Adrenal gland (tissue), 12 donors: ENCODE results near the gene SULT1A1. TPM values are rescaled to one million over a fixed set of nuclear protein-coding genes. Genes with fewer than 3 reads are reported as not detected.
"Not testable (repeated sequence)": the region's sequence is repeated elsewhere in the genome, so short reads cannot be mapped to it uniquely, and the experiment has no call there.

Experiments used
- DNase-seq, 7 donors: peaks; one replicate each; pipeline ENCODE4 v3.0.0-alpha.2; 2019 to 2020
- H3K27ac ChIP-seq, 5 donors: fragments of 200-600 bp; sonication (generic) in 4 of 5; 1 replicate in 3 of 5; 2 replicates in 2 of 5; pipeline versions ENCODE4 v1.5.1 to v1.8.0; 2016 to 2020; ENCODE audit warnings: mild to moderate bottlenecking in 1 of 5
- H3K27me3 ChIP-seq: fragments of 200-600 bp; 2 replicates; pipeline ENCODE4 v1.8.0; 2021
- H3K36me3 ChIP-seq, 2 donors: fragments of 200-600 bp; replicated peaks in 1 of 2; 1 replicate in 1 of 2; 2 replicates in 1 of 2; pipeline versions ENCODE4 v1.5.1 to v1.8.0; 2018 to 2022
- H3K4me1 ChIP-seq, 2 donors: fragments of 200-600 bp; replicated peaks in 1 of 2; 1 replicate in 1 of 2; 2 replicates in 1 of 2; pipeline versions ENCODE4 v1.5.1 to v1.8.0; 2018 to 2021
- H3K4me3 ChIP-seq, 4 donors: fragments of 200-600 bp; sonication (generic) in 3 of 4; one replicate each; pipeline ENCODE4 v1.5.1; 2016 to 2018
- H3K9me3 ChIP-seq, 3 donors: fragments of 200-600 bp; sonication (generic) in 1 of 3; replicated peaks in 1 of 3; 1 replicate in 2 of 3; 2 replicates in 1 of 3; pipeline versions ENCODE4 v1.5.1 to v1.8.0; 2016 to 2021
- POLR2A ChIP-seq, 2 donors: fragments of 450-650 bp; IDR thresholded peaks; one replicate each; pipeline ENCODE4 v1.6.1; 2017; ENCODE audit warnings: antibody characterized with exemption in 2 of 2, mild to moderate bottlenecking in 2 of 2, moderate library complexity in 1 of 2
- WGBS, 4 donors: extraction: QIAGEN DNeasy Blood & Tissue Kit in 2 of 4; methylation state at CpG; one replicate each; pipeline versions ENCODE4 v1.1.5 to v1.1.7; 2013 to 2017; 5-methylcytosine and 5-hydroxymethylcytosine counted together
- intact Hi-C, 2 donors: fragments of 100-400 bp; cut with DNase I; formaldehyde crosslinking; loops; one replicate each; pipeline versions ENCODE4 v1.14.1 to v1.15.0; 2022 to 2023
- polyA plus RNA-seq, 3 donors: library from polyadenylated mRNA; stranded (reverse); fragments of 200-250 nt in 2 of 3; fragments of 350-450 nt in 1 of 3; fragmentation: Illumina TruSeq in 1 of 3; extraction: RNeasy Lipid Tissue Mini Kit (QIAGEN cat#74804) in 1 of 3; gene quantifications; one replicate each; pipeline ENCODE4 v1.2.3, GENCODE V29; 2013 to 2014
- total RNA-seq, 9 donors: library from RNA; depleted of rRNA in 4 of 9; stranded (reverse); fragments of >200 nt in 4 of 9; fragments of 120-200 nt in 1 of 9; fragmentation: NEBNext Ultra II Directional in 1 of 9; extraction: Animal tissue kit (Norgen Biotek cat#: 25700) in 1 of 9; gene quantifications; one replicate each; pipeline versions ENCODE4 v1.1.0 to v1.2.4, GENCODE V29; 2013 to 2023
- TF ChIP-seq, protein P1 (sequence below), 6 experiments: fragments of 450-650 bp in 4 of 6; fragments of 200-600 bp in 2 of 6; sonication (generic) in 1 of 6; IDR thresholded peaks; 1 replicate in 5 of 6; 2 replicates in 1 of 6; pipeline versions ENCODE4 v1.5.1 to v1.8.0; 2016 to 2021; ENCODE audit warnings: antibody characterized with exemption in 6 of 6, mild to moderate bottlenecking in 2 of 6, moderate library complexity in 1 of 6
- donor health status: healthy with polysubstance abuse.
- donor health status: Bipolar disorder and iron deficiency.
- donor health status: DM: yes; HTN: yes; CAD: no.
- donor health status: DM: no; HTN: no; CAD: no.
- donor health status: DM: no; HTN: no; CAD: no.
- donor health status: DM: yes; HTN: yes; CAD: no.

The SULT1A1 gene
- total and polyA plus RNA-seq, 12 donors: 47.2 to 367 (median 112) TPM

GRCh38 chr16:28569968-28570752 lies 39.7 kb downstream of the SULT1A1 start:
- Histone ChIP-seq H3K36me3 (no peaks in the 10 kb centered on the region), H3K9me3 (no peaks in the 10 kb centered on the region), H3K27ac (no peak overlapping the region), H3K4me3 (no peak overlapping the region), H3K27me3 (no peaks in the 10 kb centered on the region), H3K4me1 (peaks cover 0 to 6% of the 10 kb centered on the region in 2 donors)
- WGBS, 4 donors: 94 to 98% (median 97%) methylated on average over 4 of the region's 4 CpGs
- intact Hi-C loops: no loop called here
- no peak for DNase-seq
- TF ChIP-seq, protein P1, sequence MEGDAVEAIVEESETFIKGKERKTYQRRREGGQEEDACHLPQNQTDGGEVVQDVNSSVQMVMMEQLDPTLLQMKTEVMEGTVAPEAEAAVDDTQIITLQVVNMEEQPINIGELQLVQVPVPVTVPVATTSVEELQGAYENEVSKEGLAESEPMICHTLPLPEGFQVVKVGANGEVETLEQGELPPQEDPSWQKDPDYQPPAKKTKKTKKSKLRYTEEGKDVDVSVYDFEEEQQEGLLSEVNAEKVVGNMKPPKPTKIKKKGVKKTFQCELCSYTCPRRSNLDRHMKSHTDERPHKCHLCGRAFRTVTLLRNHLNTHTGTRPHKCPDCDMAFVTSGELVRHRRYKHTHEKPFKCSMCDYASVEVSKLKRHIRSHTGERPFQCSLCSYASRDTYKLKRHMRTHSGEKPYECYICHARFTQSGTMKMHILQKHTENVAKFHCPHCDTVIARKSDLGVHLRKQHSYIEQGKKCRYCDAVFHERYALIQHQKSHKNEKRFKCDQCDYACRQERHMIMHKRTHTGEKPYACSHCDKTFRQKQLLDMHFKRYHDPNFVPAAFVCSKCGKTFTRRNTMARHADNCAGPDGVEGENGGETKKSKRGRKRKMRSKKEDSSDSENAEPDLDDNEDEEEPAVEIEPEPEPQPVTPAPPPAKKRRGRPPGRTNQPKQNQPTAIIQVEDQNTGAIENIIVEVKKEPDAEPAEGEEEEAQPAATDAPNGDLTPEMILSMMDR (IDR thresholded peaks at IDR 0.05): no peak
- TF ChIP-seq POLR2A (IDR thresholded peaks at IDR 0.05): no peak

- WGBS, 4 donors: 91 to 96% (median 93%) methylated on average over 5 of the region's 5 CpGs
- intact Hi-C loops: no loop called here
- TF ChIP-seq, protein P1 (IDR thresholded peaks at IDR 0.05): no peak
- no peak for TF ChIP-seq POLR2A (IDR thresholded peaks at IDR 0.05)
Observed at GRCh38 chr16:28569021-28569420, 40.8 kb downstream of the SULT1A1 start.

DNA sequence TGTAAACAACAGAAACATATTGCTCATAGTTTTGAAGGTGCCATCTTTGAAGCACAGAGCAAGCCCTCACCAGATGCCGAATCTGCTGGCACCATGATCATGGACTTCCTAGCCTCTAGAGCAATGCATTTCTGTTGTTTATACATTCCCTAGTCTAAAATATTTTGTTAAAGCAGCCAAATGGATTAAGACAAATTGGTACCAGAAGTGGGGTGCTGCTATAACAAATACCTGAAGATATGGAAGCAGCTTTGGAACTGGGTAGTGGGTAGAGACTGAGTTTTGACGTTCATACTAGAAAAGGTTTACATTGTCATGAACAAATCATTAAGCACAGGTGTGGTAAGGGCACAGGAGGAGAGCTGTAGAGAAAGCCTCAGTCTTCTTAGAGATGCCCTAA lies 42.6 kb downstream of the SULT1A1 start:
- Histone ChIP-seq H3K4me3 (no peak overlapping the region), H3K27ac (no peak overlapping the region), H3K27me3 (no peaks in the 10 kb centered on the region), H3K4me1 (peaks cover 2 to 3% of the 10 kb centered on the region in 2 donors), H3K36me3 (no peaks in the 10 kb centered on the region), H3K9me3 (no peaks in the 10 kb centered on the region)
- intact Hi-C loops: no loop called here
- WGBS, 4 donors: 99 to 100% (median 100%) methylated on average over 2 of the region's 2 CpGs
- no peak for TF ChIP-seq POLR2A (IDR thresholded peaks at IDR 0.05)
- TF ChIP-seq, protein P1 (IDR thresholded peaks at IDR 0.05): no peak
- DNase-seq: no peak

More at GRCh38 chr16:28569021-28569420, 40.8 kb downstream of the SULT1A1 start:
- Histone ChIP-seq H3K4me1 (peaks cover 0 to 2% of the 10 kb centered on the region in 2 donors), H3K36me3 (no peaks in the 10 kb centered on the region), H3K27ac (no peak overlapping the region), H3K9me3 (no peaks in the 10 kb centered on the region), H3K27me3 (no peaks in the 10 kb centered on the region), H3K4me3 (no peak overlapping the region)
- no peak for DNase-seq

DNA sequence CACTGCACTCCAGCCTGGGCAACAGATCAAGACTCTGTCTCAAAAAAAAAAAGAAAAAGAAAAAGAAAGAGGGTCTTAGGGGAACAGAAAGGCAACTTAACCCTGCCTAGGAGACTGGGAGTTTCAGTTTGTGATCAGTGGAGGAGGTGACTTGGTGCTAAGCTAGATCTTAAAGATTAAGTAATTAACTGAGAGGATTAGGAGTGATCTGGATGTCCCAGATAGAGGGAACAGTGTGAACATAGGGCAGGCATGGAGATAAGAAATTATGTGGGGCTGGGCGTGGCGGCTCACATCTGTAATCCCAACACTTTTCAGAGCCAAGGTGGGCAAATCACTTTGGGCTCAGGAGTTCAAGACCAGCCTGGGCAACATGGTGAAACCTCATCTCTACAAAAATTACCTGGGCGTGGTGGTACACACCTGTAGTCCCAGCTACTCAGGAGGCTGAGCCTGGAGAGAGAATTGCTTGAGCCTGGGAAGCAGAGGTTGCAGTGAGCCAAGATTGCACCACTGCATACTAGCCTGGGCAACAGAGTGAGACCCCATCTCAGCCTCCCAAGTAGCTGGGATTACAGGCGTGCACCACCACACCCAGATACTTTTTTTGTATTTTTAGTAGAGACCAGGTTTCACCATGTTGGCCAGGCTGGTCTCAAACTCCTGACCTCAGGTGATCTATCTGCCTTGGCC lies 43.5 kb downstream of the SULT1A1 start:
- WGBS, 4 donors: 93 to 99% (median 98%) methylated on average over 3 to 4 of the region's 4 CpGs
- intact Hi-C loops, H3K27ac ChIP-seq, H3K27me3 ChIP-seq, H3K4me3 ChIP-seq, H3K9me3 ChIP-seq, H3K36me3 ChIP-seq, DNase-seq: not testable (repeated sequence)
- H3K4me1 ChIP-seq: peaks cover 11 to 12% of the 10 kb centered on the region in 2 donors
